ENCODE data around the gene FGF1.

DNA sequence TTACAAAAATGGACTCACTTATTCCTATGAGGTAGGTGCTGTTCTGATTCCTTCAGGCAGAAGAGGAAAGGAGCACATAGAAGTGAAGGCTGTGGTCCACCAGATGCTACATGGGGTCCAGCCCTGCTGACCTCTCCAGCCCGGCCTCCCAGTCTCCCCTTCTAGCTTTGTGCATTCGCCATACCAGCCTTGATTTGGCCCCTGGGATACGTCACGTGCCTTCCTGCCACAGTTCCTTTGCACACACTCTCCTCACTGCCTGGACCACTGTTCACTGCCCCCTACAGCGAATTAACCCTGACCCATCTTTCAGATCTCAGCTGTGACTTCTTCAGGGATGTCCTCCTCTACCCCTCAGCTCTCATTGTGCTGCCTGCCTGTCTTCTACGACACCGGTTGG is 32.6 kb downstream of the FGF1 start:
- TF ChIP-seq, protein P1, sequence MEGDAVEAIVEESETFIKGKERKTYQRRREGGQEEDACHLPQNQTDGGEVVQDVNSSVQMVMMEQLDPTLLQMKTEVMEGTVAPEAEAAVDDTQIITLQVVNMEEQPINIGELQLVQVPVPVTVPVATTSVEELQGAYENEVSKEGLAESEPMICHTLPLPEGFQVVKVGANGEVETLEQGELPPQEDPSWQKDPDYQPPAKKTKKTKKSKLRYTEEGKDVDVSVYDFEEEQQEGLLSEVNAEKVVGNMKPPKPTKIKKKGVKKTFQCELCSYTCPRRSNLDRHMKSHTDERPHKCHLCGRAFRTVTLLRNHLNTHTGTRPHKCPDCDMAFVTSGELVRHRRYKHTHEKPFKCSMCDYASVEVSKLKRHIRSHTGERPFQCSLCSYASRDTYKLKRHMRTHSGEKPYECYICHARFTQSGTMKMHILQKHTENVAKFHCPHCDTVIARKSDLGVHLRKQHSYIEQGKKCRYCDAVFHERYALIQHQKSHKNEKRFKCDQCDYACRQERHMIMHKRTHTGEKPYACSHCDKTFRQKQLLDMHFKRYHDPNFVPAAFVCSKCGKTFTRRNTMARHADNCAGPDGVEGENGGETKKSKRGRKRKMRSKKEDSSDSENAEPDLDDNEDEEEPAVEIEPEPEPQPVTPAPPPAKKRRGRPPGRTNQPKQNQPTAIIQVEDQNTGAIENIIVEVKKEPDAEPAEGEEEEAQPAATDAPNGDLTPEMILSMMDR (conservative IDR thresholded peaks at IDR 0.05; ENCODE audit: low read depth, low read length), result no peak
- TF ChIP-seq POLR2A (IDR thresholded peaks at IDR 0.05; ENCODE audit: low read depth, low read length), result no peak
- TF ChIP-seq, protein P2, sequence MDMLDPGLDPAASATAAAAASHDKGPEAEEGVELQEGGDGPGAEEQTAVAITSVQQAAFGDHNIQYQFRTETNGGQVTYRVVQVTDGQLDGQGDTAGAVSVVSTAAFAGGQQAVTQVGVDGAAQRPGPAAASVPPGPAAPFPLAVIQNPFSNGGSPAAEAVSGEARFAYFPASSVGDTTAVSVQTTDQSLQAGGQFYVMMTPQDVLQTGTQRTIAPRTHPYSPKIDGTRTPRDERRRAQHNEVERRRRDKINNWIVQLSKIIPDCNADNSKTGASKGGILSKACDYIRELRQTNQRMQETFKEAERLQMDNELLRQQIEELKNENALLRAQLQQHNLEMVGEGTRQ (IDR thresholded peaks at IDR 0.05; ENCODE audit: low read depth, low read length), result no peak
- TF ChIP-seq CEBPB (IDR thresholded peaks at IDR 0.05; ENCODE audit: low read depth, low read length), result no peak
- no peak for TF ChIP-seq FOS (IDR thresholded peaks at IDR 0.05; ENCODE audit: low read depth, low read length)
- no peak for TF ChIP-seq RFX5 (IDR thresholded peaks at IDR 0.05; ENCODE audit: low read depth, low read length)
- TF ChIP-seq RAD21 (IDR thresholded peaks at IDR 0.05; ENCODE audit: low read length), result no peak
- TF ChIP-seq MAFK (IDR thresholded peaks at IDR 0.05; ENCODE audit: low read depth, low read length), result no peak
- TF ChIP-seq MXI1 (IDR thresholded peaks at IDR 0.05; ENCODE audit: borderline replicate concordance, low read depth, low read length), result no peak
